Mesothelial cell of epicardium (in vitro differentiated cells): Measurements from ENCODE around the gene PHOSPHO1. TPM values are rescaled to one million over a fixed set of nuclear protein-coding genes. Genes with fewer than 3 reads are reported as not detected.

Experiments used
- DNase-seq, 2 experiments: peaks; one replicate each; pipeline ENCODE4 v3.0.0; 2021; ENCODE audit warnings: low spot score in 2 of 2; ENCODE audit not compliant: unreplicated experiment in 2 of 2
- H3K27ac Mint-ChIP-seq: 2 replicates; pipeline ENCODE4 v1.8.0; 2021; ENCODE audit warnings: mixed read lengths
- H3K27me3 Mint-ChIP-seq: 2 replicates; pipeline ENCODE4 v1.8.0; 2021; ENCODE audit warnings: low read depth, mixed read lengths
- H3K36me3 Mint-ChIP-seq: 2 replicates; pipeline ENCODE4 v1.8.0; 2021; ENCODE audit warnings: mixed read lengths
- H3K4me1 Mint-ChIP-seq: 2 replicates; pipeline ENCODE4 v1.8.0; 2021; ENCODE audit warnings: mixed read lengths
- H3K4me3 Mint-ChIP-seq: 2 replicates; pipeline ENCODE4 v1.8.0; 2021; ENCODE audit warnings: mild to moderate bottlenecking, moderate library complexity, mixed read lengths
- H3K9me3 Mint-ChIP-seq: 2 replicates; pipeline ENCODE4 v1.8.0; 2021; ENCODE audit warnings: mixed read lengths
- total RNA-seq: library from RNA; stranded (reverse); gene quantifications from 3 replicates; pipeline ENCODE4 v1.2.1, GENCODE V29; 2021
- TF ChIP-seq, protein P1 (sequence below): fragments of 200-600 bp; sonication (generic); IDR thresholded peaks from one replicate; pipeline ENCODE4 v1.5.0; 2021; ENCODE audit warnings: antibody characterized with exemption; ENCODE audit not compliant: unreplicated experiment

PHOSPHO1 gene
- total RNA-seq, 1 donor from 2014 or later: 0.25 TPM

DNA sequence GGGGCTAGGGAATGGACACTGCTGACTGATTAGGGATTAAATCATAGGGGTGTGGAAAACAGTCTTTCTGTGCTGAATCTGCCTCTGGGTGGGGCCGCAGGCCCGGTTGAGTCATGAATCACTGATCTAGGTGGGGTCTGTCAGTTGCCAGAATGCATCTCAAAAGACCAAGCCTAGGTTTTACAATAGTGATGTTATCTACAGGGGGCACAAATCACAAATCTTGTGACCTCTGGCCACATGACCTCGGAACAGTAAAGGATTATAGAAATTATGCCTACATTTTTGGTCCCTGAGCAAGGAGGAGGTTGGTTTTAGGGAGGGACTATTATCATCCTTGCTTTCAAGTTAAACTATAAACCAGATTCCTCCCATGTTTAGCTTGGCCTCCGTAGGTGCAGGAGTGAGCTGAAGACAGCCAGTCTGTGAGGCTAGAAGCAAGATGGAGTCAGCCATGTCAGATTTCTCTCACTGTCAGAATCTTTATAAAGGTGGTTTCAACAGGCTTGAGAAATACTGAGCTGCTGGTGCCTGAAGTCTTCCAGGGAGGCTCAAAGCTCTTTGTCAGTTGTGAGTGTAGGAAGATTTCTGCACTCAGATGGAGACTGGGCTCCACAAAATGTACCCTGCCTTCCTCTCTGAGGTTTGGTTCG lies 33.1 kb downstream of the PHOSPHO1 start:
- DNase-seq: no peak
- Mint-ChIP-seq H3K9me3 (no peaks in the 10 kb centered on the region), H3K4me1 (peaks cover 5% of the 10 kb centered on the region), H3K27me3 (peaks cover 10% of the 10 kb centered on the region), H3K4me3 (no peak overlapping the region), H3K27ac (no peak overlapping the region), H3K36me3 (no peaks in the 10 kb centered on the region)
- TF ChIP-seq, protein P1, sequence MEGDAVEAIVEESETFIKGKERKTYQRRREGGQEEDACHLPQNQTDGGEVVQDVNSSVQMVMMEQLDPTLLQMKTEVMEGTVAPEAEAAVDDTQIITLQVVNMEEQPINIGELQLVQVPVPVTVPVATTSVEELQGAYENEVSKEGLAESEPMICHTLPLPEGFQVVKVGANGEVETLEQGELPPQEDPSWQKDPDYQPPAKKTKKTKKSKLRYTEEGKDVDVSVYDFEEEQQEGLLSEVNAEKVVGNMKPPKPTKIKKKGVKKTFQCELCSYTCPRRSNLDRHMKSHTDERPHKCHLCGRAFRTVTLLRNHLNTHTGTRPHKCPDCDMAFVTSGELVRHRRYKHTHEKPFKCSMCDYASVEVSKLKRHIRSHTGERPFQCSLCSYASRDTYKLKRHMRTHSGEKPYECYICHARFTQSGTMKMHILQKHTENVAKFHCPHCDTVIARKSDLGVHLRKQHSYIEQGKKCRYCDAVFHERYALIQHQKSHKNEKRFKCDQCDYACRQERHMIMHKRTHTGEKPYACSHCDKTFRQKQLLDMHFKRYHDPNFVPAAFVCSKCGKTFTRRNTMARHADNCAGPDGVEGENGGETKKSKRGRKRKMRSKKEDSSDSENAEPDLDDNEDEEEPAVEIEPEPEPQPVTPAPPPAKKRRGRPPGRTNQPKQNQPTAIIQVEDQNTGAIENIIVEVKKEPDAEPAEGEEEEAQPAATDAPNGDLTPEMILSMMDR: no peak

DNA sequence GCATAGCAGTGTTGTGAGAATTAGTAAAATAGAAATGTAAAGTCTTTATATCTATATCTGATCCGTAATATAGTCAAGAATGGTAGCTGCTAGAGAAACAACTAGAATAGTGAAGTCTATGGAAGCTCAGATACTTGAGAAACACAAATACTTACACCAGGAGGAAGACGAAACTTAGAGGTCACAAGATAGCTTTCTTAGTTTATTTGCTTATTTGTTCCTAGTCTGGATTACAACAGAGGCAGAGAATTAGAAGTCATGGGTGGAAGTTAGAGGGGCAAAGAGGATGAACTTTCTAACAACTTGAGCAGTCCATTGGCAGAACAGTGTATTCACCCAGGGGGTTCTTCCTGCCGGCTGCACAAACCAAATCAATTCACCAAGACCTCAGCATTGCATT lies 34.1 kb downstream of the PHOSPHO1 start:
- H3K9me3 Mint-ChIP-seq: no peaks in the 10 kb centered on the region

DNA sequence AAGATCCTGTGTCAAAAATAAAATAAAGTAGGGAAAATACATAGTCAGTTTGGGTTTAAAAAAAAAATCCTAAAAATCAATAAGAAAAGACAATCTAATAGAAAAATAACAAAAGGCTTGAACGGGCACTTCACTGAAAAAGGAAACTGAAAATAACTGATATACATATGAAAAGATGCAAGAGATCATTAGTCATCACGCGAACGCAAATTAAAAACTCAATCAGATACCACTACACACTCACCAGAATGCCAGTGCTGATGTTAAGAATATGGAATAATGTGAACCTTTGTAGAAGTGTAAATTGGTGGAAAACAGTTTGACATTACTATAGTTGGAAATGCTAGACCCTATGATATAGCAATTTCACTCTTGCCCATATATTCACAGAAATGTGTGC lies 34.8 kb downstream of the PHOSPHO1 start:
- H3K27ac Mint-ChIP-seq: no peak overlapping the region
- no peaks in the 10 kb centered on the region for H3K36me3 Mint-ChIP-seq
- no peak overlapping the region for H3K4me3 Mint-ChIP-seq
- H3K27me3 Mint-ChIP-seq: peaks cover 2% of the 10 kb centered on the region
- TF ChIP-seq, protein P1: no peak
- H3K9me3 Mint-ChIP-seq: no peaks in the 10 kb centered on the region
- H3K4me1 Mint-ChIP-seq: peaks cover 9% of the 10 kb centered on the region
- no peak for DNase-seq

More for the DNA sequence above, 34.1 kb downstream of the PHOSPHO1 start:
- TF ChIP-seq, protein P1: no peak
- no peak overlapping the region for H3K4me3 Mint-ChIP-seq
- DNase-seq: no peak
- peaks cover 2% of the 10 kb centered on the region for H3K27me3 Mint-ChIP-seq
- peaks cover 8% of the 10 kb centered on the region for H3K4me1 Mint-ChIP-seq
- H3K27ac Mint-ChIP-seq: no peak overlapping the region
- no peaks in the 10 kb centered on the region for H3K36me3 Mint-ChIP-seq

DNA sequence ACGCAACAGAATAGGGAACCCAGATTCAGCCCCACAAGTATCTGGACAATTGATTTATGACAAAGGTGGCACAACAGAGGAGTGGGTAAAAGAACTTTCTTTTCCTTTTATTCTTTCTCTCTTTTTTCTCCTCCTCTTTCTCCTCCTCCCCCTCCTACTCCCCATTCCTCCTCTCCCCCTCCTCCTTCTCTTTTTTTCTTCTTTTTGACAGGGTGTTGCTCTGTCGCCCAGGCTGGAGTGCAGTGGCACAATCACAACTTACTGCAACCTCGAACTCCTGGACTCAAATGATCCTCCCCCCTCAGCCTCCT lies 36.3 kb downstream of the PHOSPHO1 start:
- Mint-ChIP-seq H3K9me3 (no peaks in the 10 kb centered on the region), H3K4me3 (peak overlapping the region; percentile 44), H3K36me3 (no peaks in the 10 kb centered on the region), H3K4me1 (peaks cover 11% of the 10 kb centered on the region), H3K27me3 (peaks cover 2% of the 10 kb centered on the region), H3K27ac (peak overlapping the region; percentile 98)
- TF ChIP-seq, protein P1: no peak
- no peak for DNase-seq

DNA sequence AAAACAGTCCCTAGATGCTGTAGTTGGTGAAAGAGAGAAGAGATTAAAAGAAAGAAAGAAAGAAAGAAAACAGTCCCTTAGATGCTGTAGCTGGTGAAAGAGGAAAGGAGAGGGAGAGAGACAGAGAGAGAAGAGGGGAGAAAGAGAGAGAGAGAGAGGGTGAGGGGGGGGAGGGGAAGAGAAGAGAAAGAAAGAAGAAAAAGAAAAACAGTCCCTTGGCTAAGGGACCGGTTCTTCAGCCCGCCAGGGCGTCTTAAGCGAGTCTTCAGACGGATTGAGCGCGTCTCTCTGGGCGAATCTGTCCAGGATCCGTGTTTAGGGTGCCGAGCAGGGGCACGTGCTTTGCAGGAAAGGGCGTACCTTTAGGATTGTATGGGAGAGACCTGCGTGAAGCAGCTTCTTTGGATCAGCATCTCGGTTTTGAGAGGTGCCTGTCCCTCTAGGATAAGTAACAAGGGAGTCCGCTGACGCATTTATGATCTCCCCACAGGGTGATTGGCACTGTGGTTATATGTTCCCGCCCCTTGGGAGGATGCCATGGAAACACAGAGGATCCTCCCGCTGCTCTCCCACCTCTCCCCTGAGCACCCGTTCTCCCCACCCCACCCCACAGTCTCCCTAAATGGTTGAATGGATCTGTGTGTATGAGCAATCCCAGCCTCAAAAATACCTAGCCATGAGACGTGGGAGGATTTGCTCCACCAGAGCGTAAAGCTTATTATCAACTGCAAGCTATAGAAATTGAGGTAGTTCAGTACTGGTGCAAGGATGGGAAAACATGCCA lies 36.9 kb downstream of the PHOSPHO1 start:
- Mint-ChIP-seq H3K27ac (peak overlapping the region; percentile 98), H3K4me3 (peak overlapping the region; percentile 93)

More for the DNA sequence above, 36.9 kb downstream of the PHOSPHO1 start:
- TF ChIP-seq, protein P1: no peak
- Mint-ChIP-seq H3K4me1 (peaks cover 11% of the 10 kb centered on the region), H3K27me3 (peaks cover 2% of the 10 kb centered on the region), H3K36me3 (no peaks in the 10 kb centered on the region), H3K9me3 (no peaks in the 10 kb centered on the region)
- DNase-seq: peak in 1 of 2 experiments; percentile 43
